GM18508 (cell line): ENCODE data around the gene TBC1D25.

ENCODE experiments used
- ATAC-seq: cut with Tn5 transposase; IDR thresholded peaks from one replicate; pipeline ENCODE4 v1.9.1; 2021; ENCODE audit warnings: moderate number of reproducible peaks; ENCODE audit not compliant: insufficient read depth, unreplicated experiment

Gene TBC1D25

GRCh38 chrX:48539345-48540027, at the start of gene TBC1D25:
TSS of gene TBC1D25 (plus strand) at chrX:48539714. CDS start at chrX:48539798, 84 bp downstream.
- peak; percentile 60 for ATAC-seq

GRCh38 chrX:48489892-48490291, 49.6 kb upstream of the TBC1D25 start:
- no peak for ATAC-seq

GRCh38 chrX:48490661-48491060, 48.9 kb upstream of the TBC1D25 start:
- ATAC-seq, result no peak

- ATAC-seq, result no peak
Observed at GRCh38 chrX:48491809-48492208, 47.7 kb upstream of the TBC1D25 start.

GRCh38 chrX:48492293-48492910, 47.1 kb upstream of the TBC1D25 start:
- ATAC-seq, result no peak

- ATAC-seq, result no peak
Observed at GRCh38 chrX:48493890-48494364, 45.6 kb upstream of the TBC1D25 start.

- no peak for ATAC-seq
Observed at GRCh38 chrX:48496660-48497059, 42.9 kb upstream of the TBC1D25 start.

- ATAC-seq, result no peak
Observed at GRCh38 chrX:48497871-48498270, 41.6 kb upstream of the TBC1D25 start.

GRCh38 chrX:48498374-48498809, 41.1 kb upstream of the TBC1D25 start:
- no peak for ATAC-seq

- ATAC-seq, result no peak
Observed at GRCh38 chrX:48504261-48504660, 35.3 kb upstream of the TBC1D25 start.

- ATAC-seq, result no peak
Observed at GRCh38 chrX:48505481-48505880, 34.0 kb upstream of the TBC1D25 start.

- no peak for ATAC-seq
Observed at GRCh38 chrX:48507246-48507645, 32.3 kb upstream of the TBC1D25 start.

- no peak for ATAC-seq
Observed at GRCh38 chrX:48508400-48509244, 30.9 kb upstream of the TBC1D25 start, which contains the start of gene PORCN. TSS of gene PORCN (plus strand) at chrX:48508992. CDS start at chrX:48509821, 829 bp downstream.

- ATAC-seq, result no peak
Observed at GRCh38 chrX:48509245-48509590, 30.3 kb upstream of the TBC1D25 start.

GRCh38 chrX:48509619-48510018, 29.9 kb upstream of the TBC1D25 start:
- ATAC-seq, result no peak

- no peak for ATAC-seq
Observed at GRCh38 chrX:48511560-48511959, 28.0 kb upstream of the TBC1D25 start.

- no peak for ATAC-seq
Observed at GRCh38 chrX:48512371-48512935, 27.1 kb upstream of the TBC1D25 start.

- ATAC-seq, result no peak
Observed at GRCh38 chrX:48513670-48514069, 25.8 kb upstream of the TBC1D25 start.

GRCh38 chrX:48514126-48514806, 25.2 kb upstream of the TBC1D25 start:
- ATAC-seq, result no peak

- no peak for ATAC-seq
Observed at GRCh38 chrX:48514868-48515460, 24.6 kb upstream of the TBC1D25 start.
